T-helper 1 cell treated with Interleukin-12 subunit alpha and Interleukin-12 subunit beta and Interleukin-4 antibody, amounts not matched to agents 30 ng/mL and 1 ng/mL, for 36 hours (primary cell): Measurements from ENCODE around the gene GPR157. TPM values are rescaled to one million over a fixed set of nuclear protein-coding genes. Genes with fewer than 3 reads are reported as not detected.
"Not testable (repeated sequence)": the region's sequence is repeated elsewhere in the genome, so short reads cannot be mapped to it uniquely, and the experiment has no call there.

Experiments used
- intact Hi-C: fragments of 100-400 bp; cut with micrococcal nuclease; formaldehyde crosslinking; loops from one replicate; pipeline ENCODE4 v1.15.1; 2024
- total RNA-seq: library from RNA; stranded (reverse); gene quantifications from 2 replicates; pipeline ENCODE4 v1.2.3, GENCODE V29; 2022

GPR157 gene, protein sequence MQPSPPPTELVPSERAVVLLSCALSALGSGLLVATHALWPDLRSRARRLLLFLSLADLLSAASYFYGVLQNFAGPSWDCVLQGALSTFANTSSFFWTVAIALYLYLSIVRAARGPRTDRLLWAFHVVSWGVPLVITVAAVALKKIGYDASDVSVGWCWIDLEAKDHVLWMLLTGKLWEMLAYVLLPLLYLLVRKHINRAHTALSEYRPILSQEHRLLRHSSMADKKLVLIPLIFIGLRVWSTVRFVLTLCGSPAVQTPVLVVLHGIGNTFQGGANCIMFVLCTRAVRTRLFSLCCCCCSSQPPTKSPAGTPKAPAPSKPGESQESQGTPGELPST
- total RNA-seq, result 1.6 and 2.4 TPM in 2 replicates

DNA sequence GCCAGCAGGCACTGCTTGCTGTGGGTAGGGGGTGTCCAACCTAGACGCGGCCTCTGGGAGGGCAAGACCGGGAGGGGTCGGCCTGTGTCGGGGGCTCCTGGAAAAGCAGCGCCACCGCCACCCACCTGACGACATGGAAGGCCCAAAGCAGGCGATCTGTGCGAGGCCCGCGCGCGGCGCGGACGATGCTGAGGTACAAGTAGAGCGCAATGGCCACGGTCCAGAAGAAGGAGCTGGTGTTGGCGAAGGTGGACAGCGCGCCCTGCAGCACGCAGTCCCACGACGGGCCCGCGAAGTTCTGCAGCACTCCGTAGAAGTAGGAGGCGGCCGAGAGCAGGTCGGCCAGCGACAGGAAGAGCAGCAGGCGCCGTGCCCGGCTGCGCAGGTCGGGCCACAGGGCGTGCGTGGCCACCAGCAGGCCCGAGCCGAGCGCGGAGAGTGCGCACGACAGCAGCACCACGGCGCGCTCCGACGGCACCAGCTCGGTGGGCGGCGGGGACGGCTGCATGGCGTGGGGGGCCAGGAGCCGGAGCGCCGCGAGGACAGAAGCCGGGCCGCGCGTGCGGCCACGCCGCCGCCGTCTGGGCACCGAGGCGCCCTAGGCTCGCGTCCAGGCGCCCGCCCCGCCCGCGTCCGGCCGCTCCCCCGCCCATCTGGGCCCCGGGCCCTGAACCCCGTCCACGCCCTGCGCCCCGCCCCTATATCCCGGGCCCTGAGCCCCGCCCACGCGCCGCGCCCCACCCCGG lies at the start of gene GPR157:
Gene GPR157 (minus strand): TSS at position 583 of the 746 bp plus-strand sequence. CDS start 75 bp downstream, at position 508.
- intact Hi-C loops, result loop anchor here (1.0 to 5.0 kb wide), 7 partner anchors 106 to 782 kb away; partner anchors contain the start of genes CTNNBIP1, ENO1, H6PD and SLC25A33

DNA sequence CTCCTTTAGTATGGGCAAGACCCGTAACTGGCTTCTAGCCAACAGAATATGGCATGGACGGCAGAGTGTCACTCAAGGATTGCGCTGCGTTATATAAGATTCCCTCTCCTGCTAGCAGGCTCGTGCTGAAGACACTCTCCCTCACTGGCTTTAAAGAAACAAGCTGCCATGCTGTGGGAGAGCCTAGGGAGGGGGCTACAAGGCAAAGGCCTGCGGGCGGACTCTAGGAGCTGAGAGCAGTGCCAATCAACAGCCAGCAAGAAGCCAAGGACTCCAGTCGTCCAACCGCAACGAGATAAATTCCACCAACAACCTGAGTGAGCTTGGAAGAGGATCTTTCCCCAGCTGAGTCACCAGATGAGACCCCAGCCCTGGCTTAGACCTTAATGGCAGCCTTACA lies 45.9 kb upstream of the GPR157 start:
- intact Hi-C loops, result no loop called here

DNA sequence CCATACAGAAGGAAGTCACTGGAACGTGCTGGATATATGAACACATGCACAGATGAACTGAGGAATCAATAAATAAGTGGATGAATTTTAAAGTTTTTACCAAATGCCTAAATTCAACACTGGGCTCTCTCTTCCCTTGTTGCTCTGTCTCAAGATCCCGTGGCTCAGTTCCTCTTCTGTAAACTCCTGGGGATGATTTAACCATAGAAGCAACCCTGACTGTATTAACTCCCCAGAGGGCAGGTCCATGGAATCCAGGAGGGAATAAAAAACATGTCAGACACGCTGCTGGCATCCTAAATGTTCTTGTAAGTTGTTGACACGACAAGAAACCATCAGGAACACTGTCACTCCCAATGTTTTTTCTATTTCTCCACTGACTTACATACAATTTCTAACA lies 45.3 kb upstream of the GPR157 start:
- intact Hi-C loops, result no loop called here

DNA sequence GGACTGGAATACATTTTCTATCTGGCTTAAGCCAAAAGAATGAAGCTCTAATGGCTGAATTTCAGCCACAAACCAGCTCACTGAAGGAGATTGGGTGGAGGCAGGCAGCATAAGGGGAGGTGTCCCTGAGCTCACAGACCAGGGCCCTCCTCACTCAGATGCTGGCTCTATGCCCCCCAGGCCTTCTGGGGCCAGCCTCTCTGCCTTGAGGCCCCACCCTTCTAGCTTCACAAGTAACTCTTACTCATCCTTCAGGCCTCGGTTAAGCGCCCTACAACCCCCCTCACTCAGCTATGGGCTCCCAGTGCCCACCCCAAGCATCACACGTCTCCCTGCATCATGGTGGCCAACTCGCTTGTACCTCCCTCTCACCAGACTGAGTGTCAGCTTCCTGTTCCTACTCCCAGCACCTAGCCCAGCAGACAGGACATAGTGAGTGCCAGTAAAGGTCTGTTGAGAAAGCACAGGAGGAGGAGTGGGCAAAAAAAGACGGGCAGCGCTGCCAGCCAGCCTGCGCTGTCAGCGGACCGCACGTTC lies 40.8 kb upstream of the GPR157 start:
- intact Hi-C loops, result no loop called here

DNA sequence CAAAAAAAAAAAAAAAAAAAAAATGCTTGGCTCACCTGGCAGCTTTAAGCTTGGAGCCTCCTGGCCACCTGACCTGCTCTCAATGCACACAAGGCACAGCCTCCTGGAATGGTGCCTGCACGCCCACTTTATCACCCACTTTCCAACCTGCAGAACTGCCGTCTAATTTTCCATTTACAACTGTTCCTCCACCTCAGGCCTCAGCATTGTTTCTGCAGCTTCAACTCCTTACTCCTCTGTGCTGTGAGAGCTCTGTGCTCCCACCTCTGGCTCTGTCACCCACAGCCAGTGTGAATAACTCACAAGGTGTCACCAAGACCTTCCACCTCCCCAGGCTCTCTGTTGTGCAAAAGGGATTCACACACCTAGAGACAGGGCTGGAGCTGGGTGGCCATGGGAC lies 38.7 kb upstream of the GPR157 start:
- intact Hi-C loops, result no loop called here

DNA sequence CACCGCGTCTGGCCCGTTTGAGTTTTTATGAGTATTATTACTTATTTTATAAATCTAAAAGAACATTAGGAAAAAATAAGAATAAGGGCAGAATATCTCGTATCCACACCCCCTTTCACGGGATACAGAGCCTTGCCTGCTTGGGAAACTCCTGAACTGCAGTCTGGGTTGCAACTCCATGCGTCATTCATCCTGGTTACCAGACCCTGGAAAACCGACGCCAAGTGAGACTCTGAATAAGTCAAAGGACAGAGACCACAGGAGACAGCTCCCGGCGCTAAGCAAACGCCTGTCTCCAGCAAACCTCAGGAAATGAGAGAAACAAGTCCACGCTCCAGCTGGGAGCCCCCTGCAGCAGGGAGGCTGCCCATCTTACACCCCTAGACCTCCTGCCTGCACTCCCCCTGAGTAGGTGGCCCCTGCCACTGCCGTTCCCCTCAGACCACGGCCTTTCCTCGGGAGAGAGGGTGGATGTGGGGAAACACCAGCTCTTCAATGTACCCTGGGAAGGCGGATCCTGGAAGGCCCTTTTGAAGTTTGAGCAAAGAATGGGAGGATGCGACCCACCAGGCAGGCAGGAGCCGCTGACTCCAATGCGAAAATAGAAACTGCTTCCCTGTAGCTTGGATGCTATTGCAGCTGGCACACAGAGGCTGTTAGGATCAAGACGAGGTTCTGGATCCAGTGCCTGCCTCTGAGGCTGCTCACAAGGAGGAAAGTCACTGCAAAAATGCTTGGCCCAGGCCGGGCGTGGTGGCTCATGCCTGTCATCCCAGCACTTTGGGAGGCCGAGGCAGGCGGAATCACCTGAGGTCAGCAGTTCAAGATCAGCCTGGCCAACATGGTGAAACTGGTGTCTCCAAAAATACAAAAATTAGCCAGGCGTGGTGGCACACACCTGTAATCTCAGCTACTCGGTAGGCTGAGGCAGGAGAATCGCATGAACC lies 37.7 kb upstream of the GPR157 start:
- intact Hi-C loops, result no loop called here

DNA sequence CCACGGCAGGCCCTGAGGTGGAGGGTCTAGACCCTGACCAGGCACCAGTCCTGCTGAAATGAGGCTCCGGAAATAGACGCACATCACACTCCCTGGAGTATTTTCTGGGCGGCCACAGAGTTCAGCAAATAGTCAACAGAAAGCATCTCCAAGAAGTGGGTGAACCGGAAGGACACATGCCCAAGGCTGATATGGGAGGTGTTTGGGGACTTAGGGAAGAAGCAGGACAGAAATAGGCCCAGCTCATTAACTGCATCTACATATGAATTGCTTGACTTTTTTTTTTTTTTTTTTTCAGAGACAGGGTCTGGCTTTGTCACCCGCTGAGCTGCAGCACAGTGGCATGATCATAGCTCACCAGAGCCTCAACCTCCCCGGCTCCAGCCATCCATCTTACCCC lies 36.5 kb upstream of the GPR157 start:
- intact Hi-C loops, result no loop called here

DNA sequence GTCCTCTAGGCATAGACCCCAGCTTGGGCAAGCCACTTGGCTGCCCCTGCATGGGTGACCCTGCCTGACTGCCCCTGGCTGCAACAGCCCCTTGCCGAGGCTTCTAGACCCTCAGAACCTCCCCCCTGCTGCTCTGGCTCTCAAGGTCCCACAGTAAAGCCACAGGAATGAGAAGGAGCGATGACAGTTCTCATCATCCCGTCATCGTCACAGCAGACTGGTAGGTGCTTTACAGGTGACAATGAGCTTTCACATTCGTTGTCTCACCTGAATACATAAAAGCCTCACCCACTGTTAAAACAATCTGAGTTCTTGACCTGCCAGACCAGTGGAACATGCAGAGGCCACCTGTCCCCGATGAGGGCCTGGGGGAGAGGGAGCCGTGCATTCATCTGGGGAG lies 36.0 kb upstream of the GPR157 start:
- intact Hi-C loops, result no loop called here

DNA sequence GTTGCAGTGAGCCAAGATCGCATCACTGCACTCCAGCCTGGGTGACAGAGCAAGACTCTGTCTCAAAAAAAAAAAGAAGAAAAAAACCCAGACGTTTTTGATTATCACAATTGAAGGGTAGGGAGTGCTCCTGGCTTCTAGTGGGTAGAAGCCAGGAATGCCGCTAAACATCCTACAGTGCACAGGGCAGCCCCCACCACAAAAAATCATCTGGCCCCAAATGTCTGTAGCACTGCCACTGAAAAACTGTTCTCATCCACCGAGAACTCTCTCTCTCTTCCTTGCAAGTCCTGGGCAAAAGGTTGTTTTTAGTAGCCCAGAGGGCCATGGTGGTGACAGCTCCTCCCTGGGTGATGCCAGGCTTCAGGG lies 35.6 kb upstream of the GPR157 start:
- intact Hi-C loops, result no loop called here

DNA sequence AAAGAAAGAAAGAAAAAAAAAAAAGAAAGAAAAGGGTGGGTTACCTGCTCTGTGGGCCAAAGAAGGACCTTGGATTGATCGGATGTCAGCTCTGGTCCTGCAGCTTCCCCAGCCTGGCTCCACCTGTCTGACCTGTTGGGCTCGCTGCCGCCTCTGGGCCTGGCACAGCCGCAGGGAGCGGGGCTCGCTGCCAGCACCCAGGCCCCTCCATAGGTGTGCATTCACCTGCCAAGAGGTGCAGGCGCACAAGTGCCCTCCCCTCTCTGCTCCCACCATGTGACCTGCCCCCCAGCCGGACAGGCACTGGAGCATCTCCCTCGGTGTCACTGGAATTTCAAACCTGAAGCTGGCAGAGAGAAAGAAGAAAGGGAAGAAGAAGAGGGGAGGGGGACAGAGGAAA lies 33.1 kb upstream of the GPR157 start:
- intact Hi-C loops, result no loop called here

DNA sequence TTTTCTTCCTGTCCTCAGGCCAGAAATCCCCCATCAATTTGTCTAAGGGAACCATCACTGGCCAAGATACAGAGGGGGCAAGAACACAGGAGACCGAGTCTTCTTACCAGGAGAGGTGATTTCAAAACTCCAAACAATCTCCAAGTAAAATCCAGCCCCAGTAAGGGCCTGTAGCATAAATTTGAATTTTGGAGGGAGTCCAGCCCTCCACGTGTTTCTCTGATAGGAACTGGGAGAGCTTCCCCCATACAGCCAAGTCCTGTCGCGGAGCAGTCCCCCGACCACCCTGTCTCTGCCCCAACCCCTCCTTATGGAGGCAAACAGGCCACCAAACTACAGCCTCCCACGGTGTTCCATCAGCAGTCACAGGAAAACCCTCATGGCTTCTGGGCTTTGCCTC lies 32.4 kb upstream of the GPR157 start:
- intact Hi-C loops, result no loop called here

DNA sequence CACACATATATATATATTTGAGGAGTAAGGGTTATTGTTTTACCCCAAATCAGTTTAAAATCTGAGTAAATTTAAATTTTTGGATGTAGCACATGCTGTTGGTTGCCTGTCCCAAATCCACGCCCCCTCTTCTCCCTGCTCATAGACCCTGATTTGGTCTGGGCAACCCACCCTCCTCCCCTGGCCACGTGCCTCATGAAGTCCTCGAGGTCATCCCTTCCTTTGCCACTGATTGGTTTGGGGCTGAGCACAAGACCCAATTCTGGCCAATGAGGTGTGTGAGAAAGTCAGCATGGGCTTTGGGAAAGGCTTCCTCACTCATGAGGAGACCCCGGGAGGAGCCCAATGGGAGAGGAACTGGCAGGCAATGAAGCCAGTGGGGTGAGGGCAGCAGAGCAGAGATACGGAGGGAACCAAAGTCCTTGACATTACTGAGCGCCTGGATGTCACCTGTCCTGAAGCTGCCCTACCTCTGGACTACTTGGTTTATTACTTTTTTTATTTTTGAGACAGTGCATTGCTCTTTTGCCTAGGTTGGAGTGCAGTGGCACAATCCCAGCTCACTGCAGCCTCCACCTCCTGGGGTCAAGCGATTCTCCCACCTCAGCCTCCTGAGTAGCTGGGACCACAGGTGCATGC lies 31.3 kb upstream of the GPR157 start:
- intact Hi-C loops, result no loop called here

DNA sequence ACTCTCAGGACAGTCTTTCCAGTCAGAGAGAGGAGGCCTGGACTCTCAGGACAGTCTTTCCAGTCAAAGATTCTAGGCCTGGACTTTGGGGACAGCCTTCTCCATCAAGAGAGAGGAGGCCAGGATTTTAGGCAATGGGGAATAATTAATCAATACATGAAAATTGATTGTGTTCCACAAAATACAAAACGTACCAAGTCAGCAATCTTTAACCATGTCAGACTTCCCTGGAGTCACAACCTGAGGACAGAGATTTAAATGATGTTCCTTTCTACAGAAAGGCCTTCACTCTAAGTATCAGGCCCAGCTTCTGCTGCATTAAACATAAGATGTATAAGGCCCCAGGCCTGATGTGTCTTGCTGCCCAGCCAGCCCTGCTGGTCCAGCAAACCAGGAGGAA lies 27.0 kb upstream of the GPR157 start:
- intact Hi-C loops, result no loop called here

DNA sequence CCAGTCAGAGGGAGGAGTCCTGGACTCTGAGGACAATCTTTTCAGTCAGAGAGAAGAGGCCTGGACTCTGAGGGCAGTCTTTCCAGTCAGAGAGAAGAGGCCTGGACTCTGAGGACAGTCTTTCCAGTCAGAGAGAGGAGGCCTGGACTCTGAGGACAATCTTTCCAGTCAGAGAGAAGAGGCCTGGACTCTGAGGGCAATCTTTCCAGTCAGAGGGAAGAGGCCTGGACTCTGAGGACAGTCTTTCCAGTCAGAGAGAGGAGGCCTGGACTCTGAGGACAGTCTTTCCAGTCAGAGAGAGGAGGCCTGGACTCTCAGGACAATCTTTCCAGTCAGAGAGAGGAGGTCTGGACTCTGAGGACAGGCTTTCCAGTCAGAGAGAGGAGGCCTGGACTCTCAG lies 26.5 kb upstream of the GPR157 start:
- intact Hi-C loops, result not testable (repeated sequence)

DNA sequence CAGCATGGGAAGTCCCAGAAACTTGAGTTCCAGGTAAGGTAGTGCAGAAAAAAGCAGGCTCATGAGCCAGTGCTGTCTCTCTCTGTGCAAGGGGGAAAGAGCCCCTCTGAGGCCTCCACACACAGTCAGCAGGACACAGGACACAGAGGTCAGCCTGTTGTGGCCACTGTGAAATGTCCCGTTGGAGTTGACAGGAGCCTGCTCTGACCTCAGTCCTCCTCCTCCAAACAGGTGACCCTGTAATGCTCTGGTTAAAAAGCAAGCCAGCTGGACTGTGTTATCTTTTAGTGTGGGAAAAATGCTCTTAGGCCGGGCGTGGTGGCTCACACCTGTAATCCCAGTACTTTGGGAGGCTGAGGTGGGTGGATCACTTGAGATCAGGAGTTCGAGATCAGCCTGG lies 24.2 kb upstream of the GPR157 start:
- intact Hi-C loops, result no loop called here

DNA sequence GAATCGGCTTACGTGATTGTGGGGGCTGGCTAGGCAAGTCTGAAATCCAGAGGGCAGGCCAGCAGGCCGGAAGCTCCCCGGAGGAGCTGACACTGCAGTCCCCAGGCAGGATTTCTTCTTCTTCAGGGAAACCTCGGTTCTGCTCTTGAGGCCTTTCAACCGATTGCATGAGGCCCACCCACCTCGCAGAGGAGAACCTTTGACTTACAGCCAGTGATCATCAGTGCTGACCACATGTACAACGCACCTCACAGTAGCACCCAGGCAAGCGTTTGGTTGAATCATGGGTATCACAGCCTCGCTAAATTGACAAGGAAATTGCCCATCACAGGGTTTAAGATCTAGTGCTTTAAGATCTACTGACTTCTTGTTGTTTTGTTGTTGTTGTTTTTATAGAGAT lies 23.6 kb upstream of the GPR157 start:
- intact Hi-C loops, result no loop called here

DNA sequence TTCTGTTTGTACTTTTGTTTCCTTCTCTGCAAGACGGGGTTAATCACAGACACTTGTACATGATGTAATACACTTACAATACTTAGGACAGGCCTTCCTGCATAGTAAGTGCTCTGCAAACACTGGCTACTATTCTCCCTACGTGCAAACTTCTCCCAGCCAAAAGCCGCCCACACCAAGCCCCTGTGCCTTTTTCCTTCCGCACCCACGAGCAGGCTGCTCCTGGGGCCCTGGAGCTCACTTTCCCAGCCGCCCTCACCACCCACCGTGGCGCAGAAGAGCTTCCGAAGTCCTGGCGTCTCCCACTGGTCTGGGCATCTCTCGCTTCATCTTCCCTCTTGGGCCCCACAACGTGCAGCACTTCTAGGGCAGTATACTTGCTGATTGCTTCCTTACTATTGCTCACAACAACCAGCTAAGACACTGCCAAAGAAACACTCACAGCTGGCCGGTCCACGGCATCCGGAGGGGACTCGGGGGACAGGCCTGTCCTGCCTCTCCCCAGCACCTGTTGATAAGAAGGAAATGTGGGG lies 22.5 kb upstream of the GPR157 start:
- intact Hi-C loops, result no loop called here

DNA sequence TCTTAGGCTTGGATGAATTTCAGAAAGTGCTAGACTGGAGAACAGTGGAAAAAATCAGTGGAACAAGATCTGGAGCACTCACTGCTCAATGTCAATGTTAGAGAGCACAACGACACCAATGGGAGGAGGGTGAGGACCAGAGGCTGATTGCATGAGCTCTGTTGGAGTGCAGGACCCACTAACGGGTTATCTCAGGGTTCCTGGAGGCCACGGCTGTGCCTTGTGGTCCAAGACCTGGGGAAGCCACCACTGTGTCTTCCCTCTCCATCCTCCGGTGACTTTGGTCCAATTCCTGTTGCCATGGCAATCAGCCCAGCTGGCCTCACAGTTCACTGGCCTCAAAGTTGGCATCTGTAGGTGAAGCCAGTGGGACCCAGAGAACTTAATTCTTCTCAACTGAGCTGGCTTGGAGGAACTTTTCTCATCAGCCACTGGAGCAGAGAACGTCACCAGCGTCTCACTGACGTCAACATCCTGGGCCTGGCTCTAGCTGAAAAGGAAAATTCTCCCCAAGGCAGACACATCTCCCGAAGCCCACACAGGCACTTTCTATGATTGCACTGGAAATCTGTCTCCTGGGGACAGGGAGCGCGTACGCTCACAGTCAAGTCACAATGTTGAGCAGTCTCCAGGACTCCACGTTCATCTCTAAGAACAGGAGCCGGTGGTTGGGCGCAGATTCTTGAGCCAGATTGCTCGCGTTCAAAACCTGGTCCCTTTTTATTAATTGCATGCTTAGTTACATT lies 21.9 kb upstream of the GPR157 start:
- intact Hi-C loops, result no loop called here

DNA sequence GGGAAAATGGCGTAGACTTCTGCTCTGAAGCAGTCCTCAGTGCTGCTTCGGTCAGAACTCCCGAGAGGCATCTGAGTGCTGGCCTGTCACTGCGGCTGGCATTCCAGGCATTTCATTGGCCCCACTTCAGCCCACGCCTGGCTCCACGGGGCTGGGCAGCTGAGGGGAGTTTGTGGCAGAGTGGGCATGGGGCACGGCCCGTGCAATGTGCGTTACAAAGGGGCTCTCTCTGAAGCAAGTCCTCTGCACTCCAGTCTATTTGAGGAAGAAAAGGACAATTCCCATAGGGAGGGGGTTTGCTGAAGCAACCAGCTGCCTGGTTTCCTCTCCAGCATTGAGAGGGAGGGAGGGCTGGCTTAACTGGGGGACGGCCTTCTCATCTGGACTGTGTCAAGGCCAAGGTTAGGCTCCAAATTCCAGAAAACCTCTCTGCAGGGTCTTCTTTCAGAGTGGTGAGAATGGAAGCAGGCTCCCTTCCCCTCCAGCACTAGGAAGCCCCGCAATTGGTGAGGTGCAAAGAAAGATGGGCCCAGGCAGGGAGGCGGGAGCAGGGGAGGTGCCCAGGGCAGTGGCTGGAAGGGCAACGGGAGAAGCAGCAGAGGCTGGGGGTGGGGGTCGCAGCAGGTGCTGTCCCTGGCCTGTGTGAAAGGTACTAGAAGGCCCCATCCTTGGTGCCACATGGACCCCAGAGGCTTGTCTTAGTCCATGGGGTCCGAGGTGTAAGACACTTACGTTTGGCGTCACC lies 21.1 kb upstream of the GPR157 start:
- intact Hi-C loops, result no loop called here
